Measurements from ENCODE around the gene OR6C2. TPM values are rescaled to one million over a fixed set of nuclear protein-coding genes. Genes with fewer than 3 reads are reported as not detected.
A peak's percentile ranks its signal among the peaks of the same experiment; 100 is the strongest.
"Not testable (repeated sequence)": the region's sequence is repeated elsewhere in the genome, so short reads cannot be mapped to it uniquely, and the experiment has no call there.

OR6C2 gene
- not detected for total RNA-seq
- long read RNA-seq: 0 reads

- no peak for DNase-seq
- intact Hi-C loops (cut with DNase I): no loop called here
Measured at GRCh38 chr12:55443776-55444175, at the start of gene OR6C2. TSS of gene OR6C2 (plus strand) at chr12:55444076. CDS start at chr12:55452214, 8,138 bp downstream.

GRCh38 chr12:55396326-55396725 lies 47.5 kb upstream of the OR6C2 start:
- TF ChIP-seq, protein P1, sequence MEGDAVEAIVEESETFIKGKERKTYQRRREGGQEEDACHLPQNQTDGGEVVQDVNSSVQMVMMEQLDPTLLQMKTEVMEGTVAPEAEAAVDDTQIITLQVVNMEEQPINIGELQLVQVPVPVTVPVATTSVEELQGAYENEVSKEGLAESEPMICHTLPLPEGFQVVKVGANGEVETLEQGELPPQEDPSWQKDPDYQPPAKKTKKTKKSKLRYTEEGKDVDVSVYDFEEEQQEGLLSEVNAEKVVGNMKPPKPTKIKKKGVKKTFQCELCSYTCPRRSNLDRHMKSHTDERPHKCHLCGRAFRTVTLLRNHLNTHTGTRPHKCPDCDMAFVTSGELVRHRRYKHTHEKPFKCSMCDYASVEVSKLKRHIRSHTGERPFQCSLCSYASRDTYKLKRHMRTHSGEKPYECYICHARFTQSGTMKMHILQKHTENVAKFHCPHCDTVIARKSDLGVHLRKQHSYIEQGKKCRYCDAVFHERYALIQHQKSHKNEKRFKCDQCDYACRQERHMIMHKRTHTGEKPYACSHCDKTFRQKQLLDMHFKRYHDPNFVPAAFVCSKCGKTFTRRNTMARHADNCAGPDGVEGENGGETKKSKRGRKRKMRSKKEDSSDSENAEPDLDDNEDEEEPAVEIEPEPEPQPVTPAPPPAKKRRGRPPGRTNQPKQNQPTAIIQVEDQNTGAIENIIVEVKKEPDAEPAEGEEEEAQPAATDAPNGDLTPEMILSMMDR (IDR thresholded peaks at IDR 0.05): no peak
- intact Hi-C loops (cut with DNase I): no loop called here
- Histone ChIP-seq H3K36me3 (no peaks in the 10 kb centered on the region), H3K27me3 (no peaks in the 10 kb centered on the region), H3K9me3 (no peaks in the 10 kb centered on the region), H3K4me1 (no peaks in the 10 kb centered on the region), H3K4me3 (no peak overlapping the region), H3K27ac (no peak overlapping the region)
- ATAC-seq (no peak), DNase-seq (no peak)

More at GRCh38 chr12:55443776-55444175, at the start of gene OR6C2:
- Histone ChIP-seq H3K4me3 (no peak within 1 kb of the TSS), H3K27ac (no peak within 1 kb of the TSS), H3K4me1 (no peaks in the 10 kb centered on the region), H3K36me3 (no peaks in the 10 kb centered on the region), H3K9me3 (no peaks in the 10 kb centered on the region), H3K27me3 (no peaks in the 10 kb centered on the region)
- no peak for ATAC-seq
- TF ChIP-seq, protein P1 (IDR thresholded peaks at IDR 0.05): no peak

DNA sequence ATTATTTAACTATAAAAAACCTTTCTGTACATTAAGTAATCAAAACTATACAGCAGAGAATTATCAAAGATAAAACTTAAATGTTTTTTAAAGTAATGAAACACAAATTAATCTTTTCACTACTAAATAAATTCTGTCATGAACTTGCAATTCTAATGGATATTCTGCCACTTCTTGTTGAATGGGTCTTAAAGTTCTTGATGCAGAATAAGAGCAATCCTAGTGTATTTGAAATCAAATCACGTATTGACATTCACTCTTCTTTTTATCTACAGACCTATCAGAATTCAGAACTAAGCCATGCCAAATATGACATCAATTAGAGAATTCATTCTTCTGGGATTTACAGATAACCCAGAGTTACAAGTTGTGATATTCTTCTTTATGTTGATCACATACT lies 43.6 kb upstream of the OR6C2 start, which contains the start of gene OR6C65:
TSS of gene OR6C65 (plus strand) at position 301 of the 400 bp plus-strand sequence. CDS start at position 301, 0 bp downstream.
- no peaks in the 10 kb centered on the region for H3K4me1 ChIP-seq
- no peak for DNase-seq
- H3K27me3 ChIP-seq: no peaks in the 10 kb centered on the region
- no peak within 1 kb of the TSS for H3K27ac ChIP-seq
- H3K36me3 ChIP-seq: no peaks in the 10 kb centered on the region
- intact Hi-C loops (cut with DNase I): no loop called here
- H3K4me3 ChIP-seq: no peak within 1 kb of the TSS
- no peaks in the 10 kb centered on the region for H3K9me3 ChIP-seq
- ATAC-seq: no peak
- TF ChIP-seq, protein P1 (IDR thresholded peaks at IDR 0.05): no peak

- TF ChIP-seq, protein P1 (IDR thresholded peaks at IDR 0.05): no peak
- Histone ChIP-seq H3K4me1 (no peaks in the 10 kb centered on the region), H3K27me3 (no peaks in the 10 kb centered on the region), H3K9me3 (no peaks in the 10 kb centered on the region), H3K27ac (no peak overlapping the region), H3K4me3 (no peak overlapping the region), H3K36me3 (no peaks in the 10 kb centered on the region)
- intact Hi-C loops (cut with DNase I): no loop called here
- no peak for ATAC-seq
- no peak for DNase-seq
Measured at GRCh38 chr12:55407866-55408265, 36.0 kb upstream of the OR6C2 start.

GRCh38 chr12:55409133-55409532 lies 34.7 kb upstream of the OR6C2 start:
- H3K4me3 ChIP-seq; H3K4me1 ChIP-seq; H3K27me3 ChIP-seq; DNase-seq; intact Hi-C loops (cut with DNase I); H3K27ac ChIP-seq; H3K36me3 ChIP-seq; H3K9me3 ChIP-seq; ATAC-seq: not testable (repeated sequence)

DNA sequence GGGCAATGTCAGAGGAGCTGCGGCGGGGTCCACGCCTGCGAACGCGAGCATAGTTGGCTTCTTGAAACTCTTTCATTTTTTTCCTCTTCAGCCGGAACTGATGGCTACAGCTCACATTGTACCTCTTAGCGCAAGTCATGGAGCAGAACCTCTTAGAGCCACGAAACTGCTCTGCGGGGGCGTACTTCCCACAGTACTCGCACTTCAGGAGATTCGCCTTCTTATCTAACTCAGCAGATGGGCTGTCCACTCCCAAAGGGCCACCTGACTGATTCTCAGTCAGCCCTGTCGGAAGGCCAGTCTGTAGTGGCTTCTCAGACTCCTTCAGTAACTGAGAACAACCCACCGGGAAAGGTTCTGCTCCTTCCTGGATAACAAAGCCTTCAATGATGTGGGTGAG lies 31.7 kb upstream of the OR6C2 start:
- H3K27ac ChIP-seq; H3K36me3 ChIP-seq; H3K4me1 ChIP-seq; ATAC-seq; intact Hi-C loops (cut with DNase I); H3K27me3 ChIP-seq; H3K9me3 ChIP-seq; DNase-seq; H3K4me3 ChIP-seq: not testable (repeated sequence)

GRCh38 chr12:55413498-55414388 lies 30.1 kb upstream of the OR6C2 start:
- H3K4me1 ChIP-seq; H3K4me3 ChIP-seq; DNase-seq; H3K27me3 ChIP-seq; H3K9me3 ChIP-seq; H3K27ac ChIP-seq; intact Hi-C loops (cut with DNase I); H3K36me3 ChIP-seq: not testable (repeated sequence)
- ATAC-seq: peak; percentile 51

DNA sequence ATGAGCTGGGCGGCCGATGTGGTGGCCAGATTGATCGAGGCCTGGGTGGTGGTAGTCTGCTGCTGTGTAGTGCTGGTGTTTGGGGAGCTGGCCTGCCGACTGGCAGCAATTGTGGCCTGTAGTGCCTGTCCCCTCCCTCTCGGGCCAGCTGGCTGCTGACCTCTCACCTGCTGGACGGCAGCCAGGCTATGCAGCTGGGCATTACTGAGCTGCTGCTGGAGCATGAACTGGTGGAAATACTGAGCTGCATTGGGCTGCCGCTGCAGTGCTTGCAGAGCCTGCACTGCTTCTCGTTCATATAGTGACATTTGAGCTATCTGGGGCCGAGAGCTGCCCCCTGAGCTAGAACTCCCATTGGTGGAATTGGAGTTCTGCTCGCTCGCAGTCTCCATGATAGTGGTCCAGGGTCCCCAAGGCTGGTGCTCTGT lies 29.5 kb upstream of the OR6C2 start:
- ATAC-seq: peak; percentile 40
- not testable (repeated sequence) for H3K9me3 ChIP-seq

GRCh38 chr12:55414889-55415288 lies 29.0 kb upstream of the OR6C2 start:
- H3K9me3 ChIP-seq; DNase-seq; H3K36me3 ChIP-seq; H3K27ac ChIP-seq; H3K4me3 ChIP-seq; intact Hi-C loops (cut with DNase I); H3K4me1 ChIP-seq; H3K27me3 ChIP-seq: not testable (repeated sequence)
- ATAC-seq: peak; percentile 83

More for the DNA sequence above, 29.5 kb upstream of the OR6C2 start:
- H3K4me3 ChIP-seq; H3K27ac ChIP-seq; H3K36me3 ChIP-seq; H3K4me1 ChIP-seq; intact Hi-C loops (cut with DNase I); H3K27me3 ChIP-seq: not testable (repeated sequence)
- DNase-seq: peak; percentile 50

Measured in upper lobe of right lung (tissue), 1 donor.